Parathyroid adenoma (tissue), 2 donors: ENCODE results near the gene UBE2I.

Experiments
- H2AFZ ChIP-seq: fragments of 300-600 bp; sonication (generic); one replicate; pipeline ENCODE4 v1.7.0; 2017; ENCODE audit warnings: antibody characterized with exemption, mild to moderate bottlenecking
- H3K27ac ChIP-seq: fragments of 300-600 bp; sonication (generic); one replicate; pipeline ENCODE4 v1.7.0; 2017
- H3K27me3 ChIP-seq: fragments of 300-600 bp; sonication (generic); one replicate; pipeline ENCODE4 v1.7.0; 2017; ENCODE audit warnings: low read length; ENCODE audit not compliant: control insufficient read depth, insufficient read depth
- H3K36me3 ChIP-seq: fragments of 300-600 bp; sonication (generic); one replicate; pipeline ENCODE4 v1.7.0; 2017; ENCODE audit warnings: low read length; ENCODE audit not compliant: control insufficient read depth, insufficient read depth
- H3K4me1 ChIP-seq: fragments of 300-600 bp; sonication (generic); one replicate; pipeline ENCODE4 v1.7.0; 2017; ENCODE audit warnings: control low read depth
- H3K4me2 ChIP-seq: fragments of 300-600 bp; sonication (generic); one replicate; pipeline ENCODE4 v1.7.0; 2017; ENCODE audit warnings: low read length
- H3K4me3 ChIP-seq: fragments of 300-600 bp; sonication (generic); one replicate; pipeline ENCODE4 v1.7.0; 2017; ENCODE audit warnings: low read depth, low read length
- H3K79me2 ChIP-seq: fragments of 300-600 bp; sonication (generic); one replicate; pipeline ENCODE4 v1.7.0; 2017; ENCODE audit warnings: control low read depth
- H3K9ac ChIP-seq: fragments of 300-600 bp; sonication (generic); one replicate; pipeline ENCODE4 v1.7.0; 2017; ENCODE audit warnings: mild to moderate bottlenecking
- H3K9me3 ChIP-seq: fragments of 300-600 bp; sonication (generic); one replicate; pipeline ENCODE4 v1.7.0; 2017; ENCODE audit warnings: low read length; ENCODE audit not compliant: control insufficient read depth
- TF ChIP-seq, protein P1 (sequence below): fragments of 300-600 bp; sonication (generic); IDR thresholded peaks from one replicate; pipeline ENCODE4 v1.7.0; 2017; ENCODE audit warnings: antibody characterized with exemption, mild to moderate bottlenecking
- donor health status: primary hyperparathyroidism.

UBE2I gene

DNA sequence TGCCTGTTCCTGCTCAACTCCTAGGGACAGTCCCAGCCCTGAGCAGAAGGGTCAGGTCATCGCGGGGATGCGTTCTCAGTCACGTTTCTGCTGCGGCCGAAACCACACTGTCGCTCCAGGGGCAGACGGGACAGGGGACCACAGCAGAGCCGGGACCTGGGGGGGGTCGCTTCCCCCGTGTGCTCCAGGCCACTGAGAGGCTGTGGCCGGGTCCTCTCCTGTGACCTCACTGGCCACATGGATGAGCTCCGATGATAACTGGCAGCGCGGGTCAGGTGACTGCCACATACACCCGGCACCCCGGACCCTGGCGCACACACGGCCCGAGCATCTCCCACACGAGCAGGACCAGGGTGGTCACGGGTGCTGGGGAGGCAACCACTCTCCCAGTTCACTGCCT, 55.1 kb downstream of the UBE2I start:
- Histone ChIP-seq H2AFZ (no peak overlapping the region), H3K9me3 (no peaks in the 10 kb centered on the region), H3K36me3 (no peaks in the 10 kb centered on the region), H3K4me2 (no peak overlapping the region), H3K4me1 (no peaks in the 10 kb centered on the region), H3K27me3 (no peaks in the 10 kb centered on the region), H3K9ac (no peak overlapping the region), H3K27ac (no peak overlapping the region), H3K79me2 (peaks cover 5% of the 10 kb centered on the region), H3K4me3 (no peak overlapping the region)
- TF ChIP-seq, protein P1, sequence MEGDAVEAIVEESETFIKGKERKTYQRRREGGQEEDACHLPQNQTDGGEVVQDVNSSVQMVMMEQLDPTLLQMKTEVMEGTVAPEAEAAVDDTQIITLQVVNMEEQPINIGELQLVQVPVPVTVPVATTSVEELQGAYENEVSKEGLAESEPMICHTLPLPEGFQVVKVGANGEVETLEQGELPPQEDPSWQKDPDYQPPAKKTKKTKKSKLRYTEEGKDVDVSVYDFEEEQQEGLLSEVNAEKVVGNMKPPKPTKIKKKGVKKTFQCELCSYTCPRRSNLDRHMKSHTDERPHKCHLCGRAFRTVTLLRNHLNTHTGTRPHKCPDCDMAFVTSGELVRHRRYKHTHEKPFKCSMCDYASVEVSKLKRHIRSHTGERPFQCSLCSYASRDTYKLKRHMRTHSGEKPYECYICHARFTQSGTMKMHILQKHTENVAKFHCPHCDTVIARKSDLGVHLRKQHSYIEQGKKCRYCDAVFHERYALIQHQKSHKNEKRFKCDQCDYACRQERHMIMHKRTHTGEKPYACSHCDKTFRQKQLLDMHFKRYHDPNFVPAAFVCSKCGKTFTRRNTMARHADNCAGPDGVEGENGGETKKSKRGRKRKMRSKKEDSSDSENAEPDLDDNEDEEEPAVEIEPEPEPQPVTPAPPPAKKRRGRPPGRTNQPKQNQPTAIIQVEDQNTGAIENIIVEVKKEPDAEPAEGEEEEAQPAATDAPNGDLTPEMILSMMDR: no peak

DNA sequence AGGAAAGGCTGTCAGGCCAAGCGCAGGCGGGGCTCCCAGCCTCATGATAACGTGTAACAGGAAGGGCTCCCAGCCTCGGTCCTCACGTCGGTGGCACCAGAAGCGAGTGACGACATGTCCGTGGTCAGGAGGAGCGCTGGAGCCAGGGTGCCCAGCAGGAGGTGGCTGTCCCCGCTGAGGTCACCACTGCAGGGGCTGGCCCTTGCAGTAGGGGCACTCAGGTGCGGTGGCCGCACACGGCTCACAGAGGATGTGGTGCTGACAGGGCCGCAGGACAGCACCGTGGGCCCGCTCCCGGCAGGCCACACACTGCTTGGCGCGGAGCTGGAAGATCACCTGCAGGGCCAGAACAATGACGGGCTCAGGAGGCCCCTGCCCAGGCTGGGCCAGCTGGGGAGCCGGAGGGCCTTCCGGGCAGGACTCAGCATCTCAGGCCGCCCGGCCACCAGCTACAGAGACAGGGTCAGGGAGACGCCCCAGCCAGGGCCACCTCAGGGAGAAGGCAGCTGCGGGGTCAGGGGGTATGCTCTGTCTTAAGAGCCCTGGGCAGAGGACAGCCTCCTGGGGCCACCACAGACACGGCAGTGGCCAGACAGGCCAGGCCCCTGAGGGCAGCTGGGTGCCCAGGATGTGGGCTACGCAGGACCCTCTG, 56.8 kb downstream of the UBE2I start:
- TF ChIP-seq, protein P1: no peak
- Histone ChIP-seq H3K4me3 (no peak overlapping the region), H3K9me3 (no peaks in the 10 kb centered on the region), H3K27me3 (no peaks in the 10 kb centered on the region), H3K4me2 (no peak overlapping the region), H3K79me2 (no peaks in the 10 kb centered on the region), H3K27ac (no peak overlapping the region), H3K9ac (no peak overlapping the region), H2AFZ (no peak overlapping the region), H3K36me3 (no peaks in the 10 kb centered on the region), H3K4me1 (no peaks in the 10 kb centered on the region)

DNA sequence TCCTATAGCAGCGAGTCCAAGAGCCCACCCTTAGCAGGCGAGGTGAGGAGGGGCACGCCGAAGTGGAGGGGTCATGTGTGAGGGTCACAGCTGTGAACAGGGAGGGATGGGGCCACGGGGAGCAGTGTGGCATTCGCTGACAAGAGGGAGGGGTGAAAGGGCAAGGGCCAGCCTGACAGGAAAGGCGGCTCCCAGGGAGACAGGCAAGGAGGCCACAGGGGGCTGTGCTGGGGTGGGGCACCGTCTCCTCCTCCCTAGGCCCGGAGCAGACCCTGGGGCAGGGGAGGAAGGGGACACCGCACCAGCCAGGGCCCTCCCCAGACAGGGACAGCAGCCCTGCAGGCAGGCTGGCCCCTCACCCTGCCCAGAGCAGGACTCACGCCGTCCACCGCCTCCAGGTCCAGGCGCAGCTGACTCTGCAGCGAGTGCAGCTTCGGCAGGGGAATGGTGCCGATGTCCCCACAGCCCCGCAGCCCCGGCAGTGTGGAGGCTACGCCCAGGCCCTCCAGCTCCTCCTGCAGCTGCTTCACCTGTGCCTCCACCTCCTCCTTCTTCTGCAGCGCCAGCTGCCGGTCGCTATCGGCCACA, 57.4 kb downstream of the UBE2I start:
- Histone ChIP-seq H3K4me2 (no peak overlapping the region), H3K9ac (no peak overlapping the region), H3K79me2 (no peaks in the 10 kb centered on the region), H3K27me3 (no peaks in the 10 kb centered on the region), H3K27ac (no peak overlapping the region), H2AFZ (no peak overlapping the region), H3K36me3 (no peaks in the 10 kb centered on the region), H3K4me1 (no peaks in the 10 kb centered on the region), H3K9me3 (no peaks in the 10 kb centered on the region), H3K4me3 (no peak overlapping the region)
- TF ChIP-seq, protein P1: no peak

DNA sequence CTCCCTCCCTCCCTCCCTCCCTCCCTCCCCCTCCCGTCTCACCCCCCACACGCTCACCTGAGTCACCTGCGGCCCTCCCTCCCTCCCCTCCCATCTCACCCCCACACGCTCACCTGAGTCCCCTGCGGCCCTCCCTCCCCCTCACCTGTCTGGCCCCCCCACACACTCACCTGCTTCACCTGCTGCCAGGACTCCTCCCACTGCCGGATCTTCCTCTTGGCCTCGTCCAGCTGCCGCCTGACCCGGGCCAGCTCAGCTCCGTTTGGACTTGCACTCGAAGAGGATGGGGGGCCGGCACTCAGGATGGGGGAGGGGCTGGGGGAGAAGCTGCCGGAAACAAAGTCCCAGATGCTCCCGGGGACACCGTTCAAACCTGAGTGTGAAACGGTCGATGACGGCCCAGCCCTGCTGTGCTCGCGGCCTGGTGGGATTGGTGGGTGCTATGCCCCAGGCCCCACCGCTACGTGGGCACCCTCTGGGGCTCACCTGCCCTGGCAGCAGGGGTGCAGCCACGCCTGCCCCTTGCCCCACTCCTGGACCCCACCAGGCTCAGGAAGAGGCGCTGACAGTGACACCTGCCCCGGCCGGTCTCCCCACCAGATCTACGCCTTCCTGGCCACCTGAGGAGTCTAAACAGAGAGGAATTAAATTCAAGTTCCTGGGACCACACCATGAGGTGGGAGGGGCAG, 58.2 kb downstream of the UBE2I start:
- no peaks in the 10 kb centered on the region for H3K36me3 ChIP-seq
- TF ChIP-seq, protein P1: no peak
- H3K9ac ChIP-seq: no peak overlapping the region

More for the DNA sequence above, 58.2 kb downstream of the UBE2I start:
- Histone ChIP-seq H3K4me1 (no peaks in the 10 kb centered on the region), H3K4me3 (no peak overlapping the region), H3K9me3 (no peaks in the 10 kb centered on the region), H3K79me2 (no peaks in the 10 kb centered on the region), H3K4me2 (no peak overlapping the region), H2AFZ (no peak overlapping the region), H3K27me3 (no peaks in the 10 kb centered on the region), H3K27ac (no peak overlapping the region)
